Activated CD8-positive, alpha-beta T cell treated with anti-CD3 and anti-CD28 coated beads for 36 hours (primary cell): ENCODE measurements around the gene KLHL35. TPM values are rescaled to one million over a fixed set of nuclear protein-coding genes. Genes with fewer than 3 reads are reported as not detected.
A peak's percentile ranks its signal among the peaks of the same experiment; 100 is the strongest.
"Not testable (repeated sequence)": the region's sequence is repeated elsewhere in the genome, so short reads cannot be mapped to it uniquely, and the experiment has no call there.

Experiments
- ATAC-seq: fragments of 200-7000 bp; cut with Tn5 transposase; one replicate; pipeline ENCODE4 v1.10.0; 2021; ENCODE audit warnings: mild to moderate bottlenecking, moderate library complexity
- CTCF ChIA-PET: fragments of 350-600 bp; sonication (Branson Sonifier 250); formaldehyde crosslinking; loops from one replicate; lab custom pipeline; 2021; ENCODE audit warnings: antibody characterized with exemption; lab: Charles Lee
- POLR2A ChIA-PET: fragments of 350-600 bp; sonication (Branson Sonifier 250); formaldehyde crosslinking; loops from one replicate; lab custom pipeline; 2021; ENCODE audit warnings: antibody characterized with exemption; lab: Charles Lee
- DNase-seq: peaks from one replicate; pipeline ENCODE4 v3.0.0-alpha.2; 2020
- H3K27ac Mint-ChIP-seq: one replicate; pipeline ENCODE4 v1.8.0; 2021; ENCODE audit warnings: mild to moderate bottlenecking, mixed read lengths
- H3K27me3 Mint-ChIP-seq: one replicate; pipeline ENCODE4 v1.8.0; 2021; ENCODE audit warnings: mixed read lengths
- H3K36me3 Mint-ChIP-seq: one replicate; pipeline ENCODE4 v1.8.0; 2021; ENCODE audit warnings: low read depth, mixed read lengths
- H3K4me1 Mint-ChIP-seq: one replicate; pipeline ENCODE4 v1.8.0; 2021; ENCODE audit warnings: low read depth, mixed read lengths
- H3K4me3 Mint-ChIP-seq: one replicate; pipeline ENCODE4 v1.8.0; 2021; ENCODE audit warnings: mild to moderate bottlenecking, moderate library complexity, mixed read lengths
- H3K9me3 Mint-ChIP-seq: one replicate; pipeline ENCODE4 v1.8.0; 2021; ENCODE audit warnings: mixed read lengths
- CTCF ChIP-seq: fragments of 200-600 bp; IDR thresholded peaks from one replicate; pipeline ENCODE4 v1.8.0; 2022; ENCODE audit warnings: antibody characterized with exemption, mild to moderate bottlenecking
- intact Hi-C: fragments of 100-400 bp; cut with micrococcal nuclease; formaldehyde crosslinking; loops from one replicate; pipeline ENCODE4 v1.10.0; 2022
- total RNA-seq, 2 experiments: library from RNA; stranded (reverse); gene quantifications; one replicate each; pipeline ENCODE4 v1.2.3, GENCODE V29; 2021

KLHL35 gene
- total RNA-seq, 2 experiments from 2014 or later = 0.16 to 0.77 TPM

- ChIA-PET CTCF (interaction anchor here (2.1 kb wide), 1 partner anchor 31 kb away, joined by 6 read pairs; no protein-coding TSS in a partner anchor), POLR2A (interaction anchor here (0.8 to 6.0 kb wide), 4 partner anchors 9 to 168 kb away, joined by 3 to 24 read pairs (median 4); partner anchors contain the start of gene RPS3)
- Mint-ChIP-seq H3K27me3 (no peaks in the 10 kb centered on the region), H3K36me3 (peaks cover 28% of the 10 kb centered on the region), H3K9me3 (no peaks in the 10 kb centered on the region), H3K4me1 (no peaks in the 10 kb centered on the region), H3K27ac (no peak overlapping the region), H3K4me3 (no peak overlapping the region)
- intact Hi-C loops = no loop called here
- TF ChIP-seq CTCF = no peak
- DNase-seq (no peak), ATAC-seq (no peak)
Measured at GRCh38 chr11:75413864-75414263, 19.1 kb downstream of the KLHL35 start.

- CTCF ChIA-PET, H3K27me3 Mint-ChIP-seq, ATAC-seq, H3K27ac Mint-ChIP-seq, intact Hi-C loops, H3K9me3 Mint-ChIP-seq, H3K4me3 Mint-ChIP-seq, DNase-seq, H3K4me1 Mint-ChIP-seq: not testable (repeated sequence)
- peaks cover 33% of the 10 kb centered on the region for H3K36me3 Mint-ChIP-seq
- POLR2A ChIA-PET = interaction anchor here (0.8 to 6.0 kb wide), 5 partner anchors 8 to 169 kb away, joined by 3 to 24 read pairs (median 4); partner anchors contain the start of genes KLHL35 and RPS3
Measured at GRCh38 chr11:75413146-75413545, 19.9 kb downstream of the KLHL35 start.

GRCh38 chr11:75409971-75410370 is 23.0 kb downstream of the KLHL35 start:
- CTCF ChIA-PET, intact Hi-C loops, ATAC-seq, H3K27me3 Mint-ChIP-seq, H3K9me3 Mint-ChIP-seq, H3K27ac Mint-ChIP-seq, DNase-seq, H3K4me3 Mint-ChIP-seq, POLR2A ChIA-PET: not testable (repeated sequence)
- Mint-ChIP-seq H3K4me1 (peaks cover 15% of the 10 kb centered on the region), H3K36me3 (peaks cover 43% of the 10 kb centered on the region)

GRCh38 chr11:75408957-75409219 is 24.1 kb downstream of the KLHL35 start:
- Mint-ChIP-seq H3K4me1 (peaks cover 25% of the 10 kb centered on the region), H3K9me3 (no peaks in the 10 kb centered on the region), H3K27me3 (no peaks in the 10 kb centered on the region), H3K4me3 (no peak overlapping the region), H3K27ac (no peak overlapping the region), H3K36me3 (peaks cover 47% of the 10 kb centered on the region)
- ChIA-PET CTCF (interaction anchor here (1.0 to 3.2 kb wide), 6 partner anchors 8 to 152 kb away, joined by 3 to 17 read pairs (median 8); partner anchors contain the start of gene RPS3), POLR2A (interaction anchor here (0.6 to 3.9 kb wide), 11 partner anchors 8 to 150 kb away, joined by 3 to 32 read pairs (median 5); partner anchors contain the start of gene RPS3)
- ATAC-seq (no peak), DNase-seq (no peak)
- no peak for TF ChIP-seq CTCF
- intact Hi-C loops = no loop called here

- ChIA-PET CTCF (interaction anchor here (0.5 to 3.2 kb wide), 2 partner anchors 18 to 141 kb away, joined by 3 to 14 read pairs; no protein-coding TSS in a partner anchor), POLR2A (interaction anchor here (0.6 to 3.9 kb wide), 11 partner anchors 8 to 117 kb away, joined by 3 to 32 read pairs (median 3); no protein-coding TSS in a partner anchor)
- DNase-seq (no peak), ATAC-seq (no peak)
- intact Hi-C loops = no loop called here
- Mint-ChIP-seq H3K4me3 (no peak overlapping the region), H3K36me3 (peaks cover 68% of the 10 kb centered on the region), H3K27me3 (no peaks in the 10 kb centered on the region), H3K4me1 (peaks cover 49% of the 10 kb centered on the region), H3K27ac (peak overlapping the region; percentile 70), H3K9me3 (no peaks in the 10 kb centered on the region)
- TF ChIP-seq CTCF = no peak
Measured at GRCh38 chr11:75406338-75406777, 26.6 kb downstream of the KLHL35 start.

- Mint-ChIP-seq H3K9me3 (no peaks in the 10 kb centered on the region), H3K36me3 (peaks cover 87% of the 10 kb centered on the region), H3K4me1 (peaks cover 55% of the 10 kb centered on the region), H3K4me3 (peak overlapping the region; percentile 100), H3K27ac (peak overlapping the region; percentile 99), H3K27me3 (no peaks in the 10 kb centered on the region)
- ATAC-seq (no peak), DNase-seq (peak; percentile 36)
- intact Hi-C loops = no loop called here
- no peak for TF ChIP-seq CTCF
- POLR2A ChIA-PET = interaction anchor here (0.7 to 2.1 kb wide), 7 partner anchors 10 to 67 kb away, joined by 3 to 7 read pairs (median 4); no protein-coding TSS in a partner anchor
- CTCF ChIA-PET = interaction anchor here (1.0 kb wide), 2 partner anchors 12 to 16 kb away, joined by 3 to 5 read pairs; no protein-coding TSS in a partner anchor
Measured at GRCh38 chr11:75403983-75404658, 28.9 kb downstream of the KLHL35 start.
